SH-SY5Y (cell line): ENCODE data around the gene WTIP.

Experiments
- GATA2 ChIP-seq: IDR thresholded peaks from 2 replicates; pipeline ENCODE4 v1.6.1; 2011; ENCODE audit warnings: mild to moderate bottlenecking, low read depth, low read length
- GATA3 ChIP-seq: IDR thresholded peaks from 2 replicates; pipeline ENCODE4 v1.6.1; 2011; ENCODE audit warnings: low read depth, mild to moderate bottlenecking, low read length, moderate library complexity

DNA sequence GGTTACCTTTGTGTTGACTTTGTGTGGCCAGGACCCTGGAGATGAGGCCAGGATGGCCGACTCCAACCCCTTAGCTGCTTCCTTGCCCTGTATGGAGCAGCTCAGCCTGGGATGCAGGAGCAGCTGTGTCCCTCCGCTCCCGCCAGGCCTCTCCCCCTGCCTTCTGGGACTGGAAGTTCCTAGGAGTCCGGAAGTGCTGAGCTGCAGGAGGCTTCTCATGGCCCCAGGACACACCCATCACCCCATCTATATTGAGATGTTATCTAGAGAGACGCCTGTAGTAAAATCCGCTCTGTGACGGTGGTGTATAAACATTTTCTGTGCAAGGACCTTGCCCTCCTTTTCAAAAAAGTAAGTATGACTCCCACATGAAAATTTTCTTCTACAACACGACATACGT lies 27.0 kb downstream of the WTIP start:
- TF ChIP-seq GATA3 = no peak
- TF ChIP-seq GATA2 = no peak
